Parietal lobe (tissue), 2 donors: Measurements from ENCODE around the gene LIN52. TPM values are rescaled to one million over a fixed set of nuclear protein-coding genes. Genes with fewer than 3 reads are reported as not detected.

Experiments used
- small RNA-seq: library from RNA; depleted of rRNA; stranded (forward); fragments of <200 nt; gene quantifications from one replicate; pipeline ENCODE3, GENCODE V24; 2014; ENCODE audit warnings: low replicate concordance
- total RNA-seq: library from RNA; depleted of rRNA; stranded (reverse); fragments of >200 nt; gene quantifications from one replicate; pipeline ENCODE4 v1.2.3, GENCODE V29; 2014

LIN52 gene
- 18.2 TPM for total RNA-seq

GRCh38 chr14:74084277-74085046 is at the start of gene LIN52, which contains the start of gene ALDH6A1:
Gene LIN52, plus strand, starts transcription at chr14:74084956. Its CDS starts 19 bp downstream, at chr14:74084975.
Gene ALDH6A1, minus strand, starts transcription at chr14:74084453. Its CDS starts 59 bp downstream, at chr14:74084394.

DNA sequence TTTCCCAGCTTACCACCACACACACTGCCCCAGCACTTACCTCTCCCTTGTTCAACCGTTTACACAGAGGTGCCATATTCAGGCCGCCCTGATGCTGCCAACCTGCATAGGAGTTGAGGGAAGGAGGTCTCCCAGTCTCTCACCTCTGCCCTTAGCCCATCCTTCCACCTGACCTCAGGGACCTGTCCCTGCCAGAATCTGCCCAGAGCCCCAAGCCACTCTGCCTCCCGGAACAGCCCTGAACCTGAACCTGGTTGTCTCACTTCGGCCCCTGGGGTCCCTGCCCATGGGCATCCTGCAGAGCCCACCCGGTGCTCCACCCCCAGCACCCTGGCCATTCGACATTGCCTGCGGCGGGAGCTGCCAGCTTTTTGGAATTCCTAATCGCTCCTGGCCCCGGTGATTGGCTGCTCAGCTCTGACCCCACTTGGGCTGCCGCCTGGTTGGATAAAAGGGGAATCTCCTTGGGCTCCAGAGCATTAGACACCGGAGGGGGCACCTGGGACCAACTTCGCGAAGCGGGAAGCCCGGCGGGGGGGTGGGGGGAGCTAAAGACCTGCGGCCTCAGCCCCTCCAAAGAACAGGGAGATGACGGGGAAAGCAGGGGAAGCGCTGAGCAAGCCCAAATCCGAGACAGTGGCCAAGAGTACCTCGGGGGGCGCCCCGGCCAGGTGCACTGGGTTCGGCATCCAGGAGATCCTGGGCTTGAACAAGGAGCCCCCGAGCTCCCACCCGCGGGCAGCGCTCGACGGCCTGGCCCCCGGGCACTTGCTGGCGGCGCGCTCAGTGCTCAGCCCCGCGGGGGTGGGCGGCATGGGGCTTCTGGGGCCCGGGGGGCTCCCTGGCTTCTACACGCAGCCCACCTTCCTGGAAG is 154.5 kb downstream of the LIN52 start, which contains the start of gene VSX2:
TSS of gene VSX2 (plus strand) at position 476 of the 874 bp plus-strand sequence. CDS start at position 589, 113 bp downstream.

Small RNAs within 50 kb of the gene (small RNA-seq; reads per million reads assigned to genes)
- gene AC006349.1 (not detected), gene RN7SL530P (not detected)

Other genes with a start within 250 kb of the LIN52 start
- 9.4 TPM for gene PTGR2, start 233.1 kb upstream of the LIN52 start, total RNA-seq
- 84.5 TPM for gene ZNF410, start 198.1 kb upstream of the LIN52 start, total RNA-seq
- gene FAM161B, start 134.9 kb upstream of the LIN52 start, total RNA-seq = 29.7 TPM
- gene COQ6, start 134.7 kb upstream of the LIN52 start, total RNA-seq = 37.9 TPM
- gene ENTPD5, start 65.7 kb upstream of the LIN52 start, total RNA-seq = 9.4 TPM
- gene BBOF1, start 65.6 kb upstream of the LIN52 start, total RNA-seq = 11.9 TPM
- 32.2 TPM for gene ALDH6A1, start 503 bp upstream of the LIN52 start, total RNA-seq
- gene VSX2, start 154.5 kb downstream of the LIN52 start, total RNA-seq = not detected
- gene ABCD4, start 218.0 kb downstream of the LIN52 start, total RNA-seq = 56.3 TPM